Activated naive CD8-positive, alpha-beta T cell treated with anti-CD3 and anti-CD28 coated beads for 36 hours (primary cell): ENCODE results near the gene MPHOSPH9. TPM values are rescaled to one million over a fixed set of nuclear protein-coding genes. Genes with fewer than 3 reads are reported as not detected.
"Not testable (repeated sequence)": the region's sequence is repeated elsewhere in the genome, so short reads cannot be mapped to it uniquely, and the experiment has no call there.

Experiments used
- DNase-seq: peaks from one replicate; pipeline ENCODE4 v3.0.0; 2021
- H3K27ac Mint-ChIP-seq: one replicate; pipeline ENCODE4 v1.8.0; 2022; ENCODE audit warnings: mild to moderate bottlenecking, moderate library complexity, mixed read lengths
- H3K27me3 Mint-ChIP-seq: one replicate; pipeline ENCODE4 v1.8.0; 2022; ENCODE audit warnings: mild to moderate bottlenecking, mixed read lengths
- H3K36me3 Mint-ChIP-seq: one replicate; pipeline ENCODE4 v1.8.0; 2021; ENCODE audit warnings: mild to moderate bottlenecking, mixed read lengths
- H3K4me1 Mint-ChIP-seq: one replicate; pipeline ENCODE4 v1.8.0; 2021; ENCODE audit warnings: mixed read lengths
- H3K4me3 Mint-ChIP-seq: one replicate; pipeline ENCODE4 v1.8.0; 2022; ENCODE audit warnings: mild to moderate bottlenecking, moderate library complexity, mixed read lengths
- H3K9me3 Mint-ChIP-seq: one replicate; pipeline ENCODE4 v1.8.0; 2022; ENCODE audit warnings: mixed read lengths
- total RNA-seq, 2 experiments: library from RNA; stranded (reverse); gene quantifications; one replicate each; pipeline ENCODE4 v1.2.3, GENCODE V29; 2021

Gene MPHOSPH9
- total RNA-seq, 2 experiments from 2014 or later = 81.8 to 84.0 TPM

- not testable (repeated sequence) for H3K27me3 Mint-ChIP-seq
- peaks cover 30% of the 10 kb centered on the region for H3K36me3 Mint-ChIP-seq
Observed at GRCh38 chr12:123207815-123208214, 25.1 kb downstream of the MPHOSPH9 start.

GRCh38 chr12:123206794-123207193, 26.1 kb downstream of the MPHOSPH9 start:
- not testable (repeated sequence) for H3K27ac Mint-ChIP-seq, H3K27me3 Mint-ChIP-seq, H3K4me1 Mint-ChIP-seq, H3K9me3 Mint-ChIP-seq, H3K4me3 Mint-ChIP-seq, DNase-seq
- H3K36me3 Mint-ChIP-seq = peaks cover 28% of the 10 kb centered on the region

More at GRCh38 chr12:123207815-123208214, 25.1 kb downstream of the MPHOSPH9 start:
- H3K4me3 Mint-ChIP-seq, H3K4me1 Mint-ChIP-seq, DNase-seq, H3K27ac Mint-ChIP-seq, H3K9me3 Mint-ChIP-seq: not testable (repeated sequence)

GRCh38 chr12:123200414-123200813, 32.5 kb downstream of the MPHOSPH9 start:
- peaks cover 39% of the 10 kb centered on the region for H3K36me3 Mint-ChIP-seq
- peaks cover 18% of the 10 kb centered on the region for H3K4me1 Mint-ChIP-seq
- H3K9me3 Mint-ChIP-seq = no peaks in the 10 kb centered on the region
- H3K4me3 Mint-ChIP-seq = no peak overlapping the region
- peak; percentile 6 for DNase-seq
- peak overlapping the region; percentile 62 for H3K27ac Mint-ChIP-seq
- H3K27me3 Mint-ChIP-seq = no peaks in the 10 kb centered on the region

GRCh38 chr12:123199936-123200335, 33.0 kb downstream of the MPHOSPH9 start:
- Mint-ChIP-seq H3K27ac (peak overlapping the region; percentile 62), H3K4me3 (no peak overlapping the region)

GRCh38 chr12:123187637-123188036, 45.3 kb downstream of the MPHOSPH9 start:
- Mint-ChIP-seq H3K27ac (no peak overlapping the region), H3K27me3 (no peaks in the 10 kb centered on the region), H3K36me3 (peaks cover 29% of the 10 kb centered on the region), H3K4me3 (no peak overlapping the region), H3K9me3 (no peaks in the 10 kb centered on the region), H3K4me1 (no peaks in the 10 kb centered on the region)
- DNase-seq = no peak

More at GRCh38 chr12:123199936-123200335, 33.0 kb downstream of the MPHOSPH9 start:
- H3K27me3 Mint-ChIP-seq = no peaks in the 10 kb centered on the region
- H3K9me3 Mint-ChIP-seq = no peaks in the 10 kb centered on the region
- peaks cover 18% of the 10 kb centered on the region for H3K4me1 Mint-ChIP-seq
- no peak for DNase-seq
- peaks cover 38% of the 10 kb centered on the region for H3K36me3 Mint-ChIP-seq

GRCh38 chr12:123180171-123180570, 52.8 kb downstream of the MPHOSPH9 start:
- no peaks in the 10 kb centered on the region for H3K9me3 Mint-ChIP-seq
- H3K36me3 Mint-ChIP-seq = peaks cover 27% of the 10 kb centered on the region
- no peak overlapping the region for H3K4me3 Mint-ChIP-seq
- H3K27ac Mint-ChIP-seq = no peak overlapping the region
- no peaks in the 10 kb centered on the region for H3K4me1 Mint-ChIP-seq
- H3K27me3 Mint-ChIP-seq = no peaks in the 10 kb centered on the region
- DNase-seq = no peak

GRCh38 chr12:123171967-123172366, 61.0 kb downstream of the MPHOSPH9 start:
- DNase-seq = no peak
- Mint-ChIP-seq H3K4me3 (no peak overlapping the region), H3K9me3 (no peaks in the 10 kb centered on the region), H3K4me1 (peaks cover 4% of the 10 kb centered on the region), H3K36me3 (peaks cover 5% of the 10 kb centered on the region), H3K27me3 (no peaks in the 10 kb centered on the region), H3K27ac (no peak overlapping the region)

- no peaks in the 10 kb centered on the region for H3K27me3 Mint-ChIP-seq
- DNase-seq = no peak
- no peak overlapping the region for H3K27ac Mint-ChIP-seq
- H3K9me3 Mint-ChIP-seq = no peaks in the 10 kb centered on the region
- H3K4me1 Mint-ChIP-seq = peaks cover 4% of the 10 kb centered on the region
- H3K36me3 Mint-ChIP-seq = peaks cover 16% of the 10 kb centered on the region
- no peak overlapping the region for H3K4me3 Mint-ChIP-seq
Observed at GRCh38 chr12:123167329-123167728, 65.6 kb downstream of the MPHOSPH9 start.

GRCh38 chr12:123165537-123165936, 67.4 kb downstream of the MPHOSPH9 start:
- Mint-ChIP-seq H3K4me3 (no peak overlapping the region), H3K36me3 (peaks cover 16% of the 10 kb centered on the region), H3K27ac (no peak overlapping the region)

GRCh38 chr12:123164710-123165261, 68.2 kb downstream of the MPHOSPH9 start:
- peaks cover 16% of the 10 kb centered on the region for H3K36me3 Mint-ChIP-seq
- no peak overlapping the region for H3K4me3 Mint-ChIP-seq
- no peaks in the 10 kb centered on the region for H3K9me3 Mint-ChIP-seq
- H3K27me3 Mint-ChIP-seq = no peaks in the 10 kb centered on the region
- no peak for DNase-seq
- peaks cover 4% of the 10 kb centered on the region for H3K4me1 Mint-ChIP-seq
- H3K27ac Mint-ChIP-seq = no peak overlapping the region

More at GRCh38 chr12:123165537-123165936, 67.4 kb downstream of the MPHOSPH9 start:
- H3K4me1 Mint-ChIP-seq = peaks cover 4% of the 10 kb centered on the region
- no peaks in the 10 kb centered on the region for H3K27me3 Mint-ChIP-seq
- no peak for DNase-seq
- no peaks in the 10 kb centered on the region for H3K9me3 Mint-ChIP-seq

- DNase-seq = no peak
- Mint-ChIP-seq H3K9me3 (no peaks in the 10 kb centered on the region), H3K36me3 (peaks cover 16% of the 10 kb centered on the region)
Observed at GRCh38 chr12:123164222-123164621, 68.7 kb downstream of the MPHOSPH9 start.

GRCh38 chr12:123163227-123163626, 69.7 kb downstream of the MPHOSPH9 start:
- H3K27me3 Mint-ChIP-seq = no peaks in the 10 kb centered on the region
- no peak overlapping the region for H3K27ac Mint-ChIP-seq
- H3K4me1 Mint-ChIP-seq = no peaks in the 10 kb centered on the region
- H3K36me3 Mint-ChIP-seq = peaks cover 14% of the 10 kb centered on the region
- no peak for DNase-seq
- H3K4me3 Mint-ChIP-seq = no peak overlapping the region
- H3K9me3 Mint-ChIP-seq = no peaks in the 10 kb centered on the region

More at GRCh38 chr12:123164222-123164621, 68.7 kb downstream of the MPHOSPH9 start:
- Mint-ChIP-seq H3K4me1 (peaks cover 4% of the 10 kb centered on the region), H3K27ac (no peak overlapping the region), H3K27me3 (no peaks in the 10 kb centered on the region), H3K4me3 (no peak overlapping the region)

- H3K27ac Mint-ChIP-seq = no peak overlapping the region
- H3K4me1 Mint-ChIP-seq = no peaks in the 10 kb centered on the region
- no peak overlapping the region for H3K4me3 Mint-ChIP-seq
- no peaks in the 10 kb centered on the region for H3K27me3 Mint-ChIP-seq
- DNase-seq = no peak
- H3K36me3 Mint-ChIP-seq = peaks cover 14% of the 10 kb centered on the region
- no peaks in the 10 kb centered on the region for H3K9me3 Mint-ChIP-seq
Observed at GRCh38 chr12:123160801-123161487, 72.0 kb downstream of the MPHOSPH9 start.

GRCh38 chr12:123153906-123154305, 79.0 kb downstream of the MPHOSPH9 start:
- no peak overlapping the region for H3K4me3 Mint-ChIP-seq
- peaks cover 21% of the 10 kb centered on the region for H3K4me1 Mint-ChIP-seq
- H3K27me3 Mint-ChIP-seq = no peaks in the 10 kb centered on the region
- no peaks in the 10 kb centered on the region for H3K9me3 Mint-ChIP-seq
- H3K36me3 Mint-ChIP-seq = peaks cover 21% of the 10 kb centered on the region
- DNase-seq = no peak
- H3K27ac Mint-ChIP-seq = no peak overlapping the region

GRCh38 chr12:123152833-123153232, 80.1 kb downstream of the MPHOSPH9 start:
- Mint-ChIP-seq H3K27ac (no peak overlapping the region), H3K27me3 (no peaks in the 10 kb centered on the region), H3K4me3 (no peak overlapping the region), H3K9me3 (no peaks in the 10 kb centered on the region), H3K36me3 (peaks cover 26% of the 10 kb centered on the region), H3K4me1 (peaks cover 30% of the 10 kb centered on the region)
- no peak for DNase-seq
